ENCODE measurements around the gene OSBPL2.

The OSBPL2 gene

DNA sequence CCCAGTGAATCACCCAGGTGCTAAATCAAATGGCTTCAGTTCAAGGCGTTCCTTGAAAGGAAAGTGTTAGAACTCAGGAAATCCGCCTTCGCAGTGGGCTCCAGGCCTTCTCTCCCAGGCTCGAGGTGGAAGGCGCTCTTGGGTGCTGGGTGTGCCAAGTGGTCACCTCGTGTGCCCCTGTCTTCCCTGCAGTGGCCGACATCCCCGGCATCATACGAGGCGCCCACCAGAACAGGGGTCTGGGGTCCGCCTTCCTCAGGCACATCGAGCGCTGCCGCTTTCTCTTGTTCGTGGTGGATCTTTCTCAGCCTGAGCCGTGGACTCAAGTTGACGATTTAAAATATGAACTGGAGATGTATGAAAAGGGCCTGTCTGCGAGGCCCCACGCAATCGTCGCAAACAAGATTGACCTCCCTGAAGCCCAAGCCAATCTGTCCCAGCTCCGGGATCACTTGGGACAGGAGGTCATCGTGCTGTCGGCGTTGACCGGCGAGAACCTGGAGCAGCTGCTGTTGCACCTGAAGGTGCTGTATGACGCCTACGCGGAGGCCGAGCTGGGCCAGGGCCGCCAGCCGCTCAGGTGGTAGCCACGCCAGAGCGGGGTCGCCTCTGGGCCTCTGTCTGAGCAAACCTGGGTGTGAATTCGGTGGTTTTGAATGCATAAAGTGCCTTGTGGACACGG, 37.7 kb upstream of the OSBPL2 start:
- DNase-seq (ENCODE audit: low read depth) = no peak
- no peak overlapping the region for H3K4me3 ChIP-seq (ENCODE audit: control insufficient read depth, low read depth, low read length)
- TF ChIP-seq, protein P1, sequence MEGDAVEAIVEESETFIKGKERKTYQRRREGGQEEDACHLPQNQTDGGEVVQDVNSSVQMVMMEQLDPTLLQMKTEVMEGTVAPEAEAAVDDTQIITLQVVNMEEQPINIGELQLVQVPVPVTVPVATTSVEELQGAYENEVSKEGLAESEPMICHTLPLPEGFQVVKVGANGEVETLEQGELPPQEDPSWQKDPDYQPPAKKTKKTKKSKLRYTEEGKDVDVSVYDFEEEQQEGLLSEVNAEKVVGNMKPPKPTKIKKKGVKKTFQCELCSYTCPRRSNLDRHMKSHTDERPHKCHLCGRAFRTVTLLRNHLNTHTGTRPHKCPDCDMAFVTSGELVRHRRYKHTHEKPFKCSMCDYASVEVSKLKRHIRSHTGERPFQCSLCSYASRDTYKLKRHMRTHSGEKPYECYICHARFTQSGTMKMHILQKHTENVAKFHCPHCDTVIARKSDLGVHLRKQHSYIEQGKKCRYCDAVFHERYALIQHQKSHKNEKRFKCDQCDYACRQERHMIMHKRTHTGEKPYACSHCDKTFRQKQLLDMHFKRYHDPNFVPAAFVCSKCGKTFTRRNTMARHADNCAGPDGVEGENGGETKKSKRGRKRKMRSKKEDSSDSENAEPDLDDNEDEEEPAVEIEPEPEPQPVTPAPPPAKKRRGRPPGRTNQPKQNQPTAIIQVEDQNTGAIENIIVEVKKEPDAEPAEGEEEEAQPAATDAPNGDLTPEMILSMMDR (IDR thresholded peaks at IDR 0.05; ENCODE audit: control insufficient read depth, insufficient read depth, low read depth, low read length, missing control alignments) = no peak

DNA sequence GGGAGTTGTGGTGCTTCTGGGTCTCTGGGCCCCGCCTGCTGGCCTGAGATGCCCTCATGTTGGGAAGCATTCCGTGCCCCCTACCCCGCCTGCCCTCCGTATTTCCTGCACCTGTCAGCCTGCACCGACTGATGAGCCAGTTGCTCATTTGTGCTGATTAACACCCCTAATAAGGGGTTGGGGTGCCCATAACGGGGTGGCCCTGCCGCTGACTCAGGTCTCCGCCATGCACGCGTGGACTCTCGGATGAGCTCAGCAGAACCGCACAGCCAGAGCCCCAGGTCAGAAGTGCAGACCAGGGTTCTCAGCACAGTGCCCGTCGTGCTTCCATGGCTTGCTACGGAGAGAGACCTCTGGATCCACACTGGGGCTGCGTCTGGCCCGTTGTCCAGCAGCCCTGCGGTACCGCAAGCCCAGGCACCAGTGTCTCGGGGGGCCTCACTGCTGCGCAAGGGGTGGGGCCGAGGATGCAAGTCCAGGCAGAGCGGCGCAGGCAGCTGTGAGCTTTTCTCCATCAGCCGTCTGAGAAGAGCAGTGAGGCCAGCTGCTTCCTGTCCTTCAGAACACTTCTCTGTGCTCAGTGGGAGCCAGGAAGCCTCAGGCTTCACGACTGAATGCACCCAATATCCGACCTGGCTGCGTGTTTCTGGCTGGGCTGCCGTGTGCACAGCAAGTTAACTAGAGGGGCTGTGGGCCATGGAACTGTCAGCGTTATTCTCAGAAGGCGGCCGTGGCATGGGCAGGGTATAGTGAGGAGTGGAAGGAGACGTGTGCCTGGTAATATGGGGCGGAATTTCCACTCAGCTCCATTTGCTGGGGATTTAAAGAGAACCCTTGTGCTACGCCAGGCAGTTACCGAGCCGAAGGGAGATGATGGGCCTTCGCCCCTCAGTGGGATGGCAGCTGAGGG, 36.9 kb upstream of the OSBPL2 start:
- DNase-seq (ENCODE audit: low read depth) = no peak
- TF ChIP-seq, protein P1 (IDR thresholded peaks at IDR 0.05; ENCODE audit: control insufficient read depth, insufficient read depth, low read depth, low read length, missing control alignments) = no peak
- no peak overlapping the region for H3K4me3 ChIP-seq (ENCODE audit: control insufficient read depth, low read depth, low read length)

DNA sequence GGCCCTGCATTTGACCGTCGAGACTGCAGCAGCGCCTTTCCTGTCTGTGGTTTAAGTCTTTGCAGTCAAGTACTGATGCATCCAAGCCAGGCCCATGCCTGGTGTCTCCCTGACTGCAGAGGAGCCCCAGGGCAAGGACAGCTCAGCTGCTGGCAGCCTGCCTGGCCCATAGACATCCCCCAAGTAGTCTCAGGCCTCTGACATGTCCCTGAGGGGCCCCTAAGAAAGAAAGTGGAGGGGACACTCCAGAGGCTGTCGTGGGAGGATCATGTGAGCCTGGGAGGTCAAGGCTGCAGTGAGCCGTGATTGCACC, 36.3 kb upstream of the OSBPL2 start:
- DNase-seq (ENCODE audit: low read depth) = no peak
- H3K4me3 ChIP-seq (ENCODE audit: control insufficient read depth, low read depth, low read length) = no peak overlapping the region
- TF ChIP-seq, protein P1 (IDR thresholded peaks at IDR 0.05; ENCODE audit: control insufficient read depth, insufficient read depth, low read depth, low read length, missing control alignments) = no peak

DNA sequence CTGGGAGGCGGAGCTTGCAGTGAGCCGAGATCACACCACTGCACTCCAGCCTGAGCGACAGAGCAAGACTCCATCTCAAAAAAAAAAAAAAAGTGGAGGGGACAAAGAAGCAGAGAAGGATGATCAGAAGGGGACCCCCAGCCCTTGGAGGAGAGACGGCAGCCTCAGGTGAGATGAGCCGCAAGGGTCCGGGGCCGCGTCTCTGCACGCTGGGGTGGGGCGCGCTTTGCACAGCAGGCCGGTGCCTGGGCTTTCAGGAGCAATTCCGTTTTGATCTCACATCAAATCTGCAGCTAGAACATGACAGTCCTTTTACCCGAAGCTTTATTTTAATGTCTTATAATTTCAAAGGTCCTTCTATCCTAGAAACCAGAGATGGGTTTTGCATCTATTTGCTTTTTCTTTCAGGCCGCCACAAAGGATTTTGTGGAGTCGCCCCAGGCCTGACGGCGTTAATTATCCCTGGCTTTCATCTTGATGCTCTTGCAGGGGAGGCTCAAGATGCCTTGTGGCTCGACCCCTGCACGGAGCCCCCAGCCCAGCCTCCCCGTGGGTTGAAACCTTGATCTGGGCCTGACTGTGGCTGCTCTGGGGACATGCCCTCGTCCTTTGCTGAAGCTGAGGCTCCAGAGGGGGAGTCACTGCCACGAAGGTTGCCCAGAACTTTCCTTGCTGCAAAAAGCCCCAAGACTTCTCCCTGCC, 35.5 kb upstream of the OSBPL2 start:
- no peak for DNase-seq (ENCODE audit: low read depth)
- H3K4me3 ChIP-seq (ENCODE audit: control insufficient read depth, low read depth, low read length) = no peak overlapping the region
- TF ChIP-seq, protein P1 (IDR thresholded peaks at IDR 0.05; ENCODE audit: control insufficient read depth, insufficient read depth, low read depth, low read length, missing control alignments) = no peak

DNA sequence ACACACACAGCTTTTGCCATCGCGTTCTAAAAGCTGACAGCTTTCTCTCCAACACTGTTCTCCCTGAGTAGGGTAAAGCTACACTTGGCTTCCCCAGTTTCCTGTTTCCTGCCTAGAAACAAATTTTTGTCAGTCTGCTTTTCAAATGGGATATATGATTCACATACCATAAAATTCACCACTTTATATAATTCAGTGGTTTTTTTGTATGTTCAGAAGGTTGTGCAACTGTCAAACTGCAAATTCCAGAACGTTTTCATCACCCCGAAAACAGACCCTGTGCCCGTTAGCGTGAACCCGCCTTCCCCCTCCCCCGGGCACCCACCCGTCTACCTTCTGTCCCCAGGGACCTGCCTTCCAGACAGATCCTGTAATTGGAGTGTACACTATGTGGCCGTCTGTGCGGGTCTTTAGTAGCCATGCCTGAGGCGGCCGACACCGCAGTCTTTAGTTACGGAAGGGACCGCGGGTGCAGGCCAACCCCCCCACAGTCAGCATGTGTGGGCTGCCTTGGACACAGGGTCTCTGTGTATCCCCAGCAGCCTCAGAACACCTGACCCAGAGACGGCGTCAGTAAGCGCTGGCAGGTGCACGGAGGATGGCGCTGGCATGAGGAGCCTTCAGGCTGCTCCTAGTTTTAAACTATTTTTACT, 34.8 kb upstream of the OSBPL2 start:
- DNase-seq (ENCODE audit: low read depth) = no peak
- TF ChIP-seq, protein P1 (IDR thresholded peaks at IDR 0.05; ENCODE audit: control insufficient read depth, insufficient read depth, low read depth, low read length, missing control alignments) = no peak

More for the DNA sequence above, 34.8 kb upstream of the OSBPL2 start:
- no peak overlapping the region for H3K4me3 ChIP-seq (ENCODE audit: control insufficient read depth, low read depth, low read length)
